Prostate gland (tissue), 2 donors: Measurements from ENCODE around the gene CFAP43. TPM values are rescaled to one million over a fixed set of nuclear protein-coding genes. Genes with fewer than 3 reads are reported as not detected.

Experiments
- DNase-seq: peaks from one replicate; pipeline ENCODE4 v3.0.0-alpha.2; 2019; ENCODE audit warnings: low spot score
- H3K27ac ChIP-seq, 2 donors: fragments of 200-600 bp; sonication (generic); 2 replicates each; pipeline ENCODE4 v1.5.1; 2017 to 2019
- H3K27me3 ChIP-seq: fragments of 200-600 bp; sonication (generic); replicated peaks from 2 replicates; pipeline ENCODE4 v1.5.1; 2019; ENCODE audit not compliant: insufficient read depth
- H3K36me3 ChIP-seq, 2 donors: fragments of 200-600 bp; sonication (generic); 1 replicate in 1 of 2; 2 replicates in 1 of 2; pipeline versions ENCODE4 v1.5.1 to v1.8.1; 2017 to 2019
- H3K4me1 ChIP-seq: fragments of 200-600 bp; sonication (generic); replicated peaks from 2 replicates; pipeline ENCODE4 v1.5.1; 2019
- H3K4me3 ChIP-seq, 2 donors: fragments of 200-600 bp; sonication (generic); 2 replicates each; pipeline ENCODE4 v1.5.1; 2017 to 2019
- H3K9me3 ChIP-seq: fragments of 200-600 bp; sonication (generic); 2 replicates; pipeline ENCODE4 v1.5.1; 2017
- POLR2A ChIP-seq: fragments of 450-650 bp; IDR thresholded peaks from one replicate; pipeline ENCODE4 v1.6.1; 2016; ENCODE audit warnings: antibody characterized with exemption, mild to moderate bottlenecking
- POLR2AphosphoS5 ChIP-seq: sonication (generic); formaldehyde crosslinking; IDR thresholded peaks from one replicate; pipeline ENCODE4 v1.6.1; 2017; ENCODE audit warnings: antibody characterized with exemption
- WGBS: methylation state at CpG from one replicate; pipeline ENCODE4 v1.1.5; 2018; 5-methylcytosine and 5-hydroxymethylcytosine counted together
- intact Hi-C: fragments of 100-400 bp; cut with DNase I; formaldehyde crosslinking; loops from one replicate; pipeline ENCODE4 v1.14.2; 2022
- total RNA-seq, 2 donors: library from RNA; depleted of rRNA; stranded (reverse); fragments of >200 nt; gene quantifications; one replicate each; pipeline ENCODE4 v1.1.0, GENCODE V29; 2016
- TF ChIP-seq, protein P1 (sequence below), 4 experiments: fragments of 200-600 bp in 2 of 4; fragments of 450-650 bp in 2 of 4; sonication (generic) in 2 of 4; IDR thresholded peaks; 1 replicate in 3 of 4; 2 replicates in 1 of 4; pipeline ENCODE4 v1.5.1; 2016 to 2019; ENCODE audit warnings: antibody characterized with exemption in 4 of 4, mild to moderate bottlenecking in 2 of 4, moderate library complexity in 2 of 4

The CFAP43 gene
- total RNA-seq, 2 donors from 2014 or later = 2.4 to 6.9 TPM

GRCh38 chr10:104216631-104217030 lies 15.5 kb downstream of the CFAP43 start:
- Histone ChIP-seq H3K4me3 (no peak overlapping the region), H3K27me3 (no peaks in the 10 kb centered on the region), H3K9me3 (no peaks in the 10 kb centered on the region), H3K27ac (no peak overlapping the region), H3K36me3 (no peaks in the 10 kb centered on the region), H3K4me1 (no peaks in the 10 kb centered on the region)
- 100% methylated on average over 3 of the region's 3 CpGs for WGBS
- intact Hi-C loops = no loop called here
- DNase-seq = no peak
- TF ChIP-seq POLR2AphosphoS5 (no peak), POLR2A (no peak)
- TF ChIP-seq, protein P1, sequence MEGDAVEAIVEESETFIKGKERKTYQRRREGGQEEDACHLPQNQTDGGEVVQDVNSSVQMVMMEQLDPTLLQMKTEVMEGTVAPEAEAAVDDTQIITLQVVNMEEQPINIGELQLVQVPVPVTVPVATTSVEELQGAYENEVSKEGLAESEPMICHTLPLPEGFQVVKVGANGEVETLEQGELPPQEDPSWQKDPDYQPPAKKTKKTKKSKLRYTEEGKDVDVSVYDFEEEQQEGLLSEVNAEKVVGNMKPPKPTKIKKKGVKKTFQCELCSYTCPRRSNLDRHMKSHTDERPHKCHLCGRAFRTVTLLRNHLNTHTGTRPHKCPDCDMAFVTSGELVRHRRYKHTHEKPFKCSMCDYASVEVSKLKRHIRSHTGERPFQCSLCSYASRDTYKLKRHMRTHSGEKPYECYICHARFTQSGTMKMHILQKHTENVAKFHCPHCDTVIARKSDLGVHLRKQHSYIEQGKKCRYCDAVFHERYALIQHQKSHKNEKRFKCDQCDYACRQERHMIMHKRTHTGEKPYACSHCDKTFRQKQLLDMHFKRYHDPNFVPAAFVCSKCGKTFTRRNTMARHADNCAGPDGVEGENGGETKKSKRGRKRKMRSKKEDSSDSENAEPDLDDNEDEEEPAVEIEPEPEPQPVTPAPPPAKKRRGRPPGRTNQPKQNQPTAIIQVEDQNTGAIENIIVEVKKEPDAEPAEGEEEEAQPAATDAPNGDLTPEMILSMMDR (IDR thresholded peaks at IDR 0.05) = no peak

DNA sequence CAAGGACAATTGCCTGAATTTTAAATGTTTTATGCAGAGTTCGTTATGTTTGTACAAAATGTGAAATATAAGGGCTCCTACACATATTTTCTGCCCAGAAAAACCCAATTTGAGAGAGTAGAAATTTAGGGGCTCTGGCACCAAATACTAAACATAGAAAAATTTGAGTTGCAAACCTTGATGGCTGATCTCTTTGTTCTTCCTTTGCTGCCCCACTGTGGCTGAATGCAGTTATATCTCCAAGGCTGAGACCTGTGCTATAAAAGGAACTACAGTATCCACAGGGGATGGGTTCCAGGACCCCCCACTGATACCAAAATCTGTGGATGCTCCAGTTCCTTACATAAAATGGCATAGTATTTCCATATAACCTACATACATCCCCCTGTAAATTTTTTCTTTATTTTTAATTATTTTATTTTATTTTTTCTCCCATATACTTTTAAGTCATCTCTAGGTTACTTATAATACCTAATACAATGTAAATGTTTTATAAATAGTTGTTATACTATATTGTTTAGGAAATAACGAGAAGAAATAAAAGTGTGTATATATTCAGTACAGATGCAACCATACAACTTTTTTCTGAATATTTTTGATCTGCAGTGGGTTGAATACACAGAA lies 22.5 kb downstream of the CFAP43 start:
- H3K27ac ChIP-seq = no peak overlapping the region
- DNase-seq = no peak
- TF ChIP-seq, protein P1 (IDR thresholded peaks at IDR 0.05) = peak in 3 of 4 experiments; percentile 24 to 57 (median 36)
- no peak for TF ChIP-seq POLR2A
- no peaks in the 10 kb centered on the region for H3K9me3 ChIP-seq
- no peaks in the 10 kb centered on the region for H3K27me3 ChIP-seq
- WGBS = 42% methylated on average over 2 of the region's 2 CpGs
- intact Hi-C loops = loop anchor here (2.0 to 5.0 kb wide), 2 partner anchors 165 to 317 kb away; no protein-coding TSS in a partner anchor
- H3K4me3 ChIP-seq = no peak overlapping the region
- no peaks in the 10 kb centered on the region for H3K36me3 ChIP-seq
- no peaks in the 10 kb centered on the region for H3K4me1 ChIP-seq

- DNase-seq = no peak
- Histone ChIP-seq H3K27me3 (no peaks in the 10 kb centered on the region), H3K4me3 (no peak overlapping the region), H3K36me3 (no peaks in the 10 kb centered on the region), H3K27ac (no peak overlapping the region), H3K9me3 (no peaks in the 10 kb centered on the region), H3K4me1 (no peaks in the 10 kb centered on the region)
- TF ChIP-seq POLR2A (no peak), POLR2AphosphoS5 (no peak)
- TF ChIP-seq, protein P1 (IDR thresholded peaks at IDR 0.05) = no peak
- intact Hi-C loops = loop anchor here (5.0 kb wide), 1 partner anchor 316 kb away; no protein-coding TSS in a partner anchor
- WGBS = 41% methylated on average over 3 of the region's 3 CpGs
Measured at GRCh38 chr10:104208730-104209129, 23.4 kb downstream of the CFAP43 start.

DNA sequence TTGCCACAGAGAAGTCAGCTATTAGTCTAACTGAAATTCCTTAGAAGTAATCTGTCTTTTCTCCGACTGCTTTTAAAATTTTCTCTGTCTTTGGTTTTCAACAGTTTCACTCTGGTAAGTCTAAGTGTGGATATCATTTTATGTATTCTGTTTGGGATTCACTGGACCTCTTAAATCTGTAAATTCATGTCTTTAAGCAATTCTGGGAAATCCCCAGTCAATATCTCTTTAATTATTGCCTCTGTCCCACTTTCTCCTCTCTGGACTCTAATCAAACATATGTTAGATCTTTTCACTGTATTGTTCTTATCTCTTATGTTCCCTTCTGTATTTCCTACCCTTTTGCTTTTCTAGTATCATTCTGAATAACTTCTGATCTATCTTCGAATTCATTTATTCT lies 29.9 kb downstream of the CFAP43 start:
- TF ChIP-seq POLR2AphosphoS5 = no peak
- TF ChIP-seq POLR2A = no peak
- TF ChIP-seq, protein P1 (IDR thresholded peaks at IDR 0.05) = no peak
- H3K27ac ChIP-seq = no peak overlapping the region
- H3K4me1 ChIP-seq = no peaks in the 10 kb centered on the region
- H3K4me3 ChIP-seq = no peak overlapping the region
- no peaks in the 10 kb centered on the region for H3K36me3 ChIP-seq
- intact Hi-C loops = no loop called here
- H3K27me3 ChIP-seq = no peaks in the 10 kb centered on the region
- H3K9me3 ChIP-seq = no peaks in the 10 kb centered on the region
- 97% methylated on average over 2 of the region's 2 CpGs for WGBS
- DNase-seq = no peak

DNA sequence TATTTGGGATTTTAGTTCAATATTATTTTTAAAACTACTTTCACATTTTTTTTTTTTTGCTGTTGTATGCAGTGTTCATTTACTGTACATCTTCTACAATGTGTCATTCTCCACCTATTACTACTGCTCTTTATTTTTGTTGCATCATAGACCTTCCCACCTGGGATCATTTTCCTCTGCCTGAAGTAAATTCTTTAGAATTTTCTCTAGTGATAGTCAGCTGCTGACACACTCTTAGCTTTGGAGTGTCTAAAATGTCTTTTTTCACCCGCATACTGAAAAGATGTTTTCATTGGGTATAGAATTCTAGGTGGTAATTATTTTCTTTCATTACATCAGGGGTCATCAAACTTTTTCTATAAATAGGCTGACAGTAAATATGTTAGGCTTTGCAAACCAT lies 30.5 kb downstream of the CFAP43 start:
- no peak for DNase-seq
- Histone ChIP-seq H3K27me3 (no peaks in the 10 kb centered on the region), H3K27ac (no peak overlapping the region), H3K36me3 (no peaks in the 10 kb centered on the region), H3K4me3 (no peak overlapping the region), H3K9me3 (no peaks in the 10 kb centered on the region), H3K4me1 (no peaks in the 10 kb centered on the region)
- intact Hi-C loops = no loop called here
- TF ChIP-seq POLR2A = no peak
- TF ChIP-seq POLR2AphosphoS5 = no peak
- TF ChIP-seq, protein P1 (IDR thresholded peaks at IDR 0.05) = no peak
- WGBS = 89% methylated on average over 1 of the region's 1 CpG
